Activated naive CD8-positive, alpha-beta T cell treated with anti-CD3 and anti-CD28 coated beads for 36 hours (primary cell): ENCODE measurements around the gene RTCB. TPM values are rescaled to one million over a fixed set of nuclear protein-coding genes. Genes with fewer than 3 reads are reported as not detected.

Source experiments
- DNase-seq: peaks from one replicate; pipeline ENCODE4 v3.0.0; 2021
- H3K27ac Mint-ChIP-seq: one replicate; pipeline ENCODE4 v1.8.0; 2022; ENCODE audit warnings: mild to moderate bottlenecking, moderate library complexity, mixed read lengths
- H3K27me3 Mint-ChIP-seq: one replicate; pipeline ENCODE4 v1.8.0; 2022; ENCODE audit warnings: mild to moderate bottlenecking, mixed read lengths
- H3K36me3 Mint-ChIP-seq: one replicate; pipeline ENCODE4 v1.8.0; 2021; ENCODE audit warnings: mild to moderate bottlenecking, mixed read lengths
- H3K4me1 Mint-ChIP-seq: one replicate; pipeline ENCODE4 v1.8.0; 2021; ENCODE audit warnings: mixed read lengths
- H3K4me3 Mint-ChIP-seq: one replicate; pipeline ENCODE4 v1.8.0; 2022; ENCODE audit warnings: mild to moderate bottlenecking, moderate library complexity, mixed read lengths
- H3K9me3 Mint-ChIP-seq: one replicate; pipeline ENCODE4 v1.8.0; 2022; ENCODE audit warnings: mixed read lengths
- total RNA-seq, 2 experiments: library from RNA; stranded (reverse); gene quantifications; one replicate each; pipeline ENCODE4 v1.2.3, GENCODE V29; 2021

Gene RTCB
- total RNA-seq, 2 experiments from 2014 or later = 102 to 105 TPM

DNA sequence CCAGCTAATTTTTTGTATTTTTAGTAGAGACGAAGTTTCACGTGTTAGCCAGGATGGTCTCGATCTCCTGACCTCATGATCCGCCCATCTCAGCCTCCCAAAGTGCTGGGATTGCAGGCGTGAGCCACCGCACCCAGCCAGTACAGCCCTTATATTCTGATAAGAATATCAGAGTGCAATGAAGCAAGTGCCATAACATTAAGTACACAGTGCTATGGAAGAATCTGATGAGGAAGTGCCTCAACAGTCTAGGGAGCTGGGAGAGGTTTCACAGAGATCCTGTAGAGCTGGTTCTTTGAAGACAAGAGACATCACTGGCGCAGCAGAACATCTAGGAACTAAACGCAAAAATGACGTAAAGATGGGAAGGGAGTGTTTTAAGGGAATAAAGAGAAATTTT, 2.1 kb downstream of the RTCB start:
- Mint-ChIP-seq H3K4me3 (peak overlapping the region; percentile 96), H3K36me3 (peaks cover 38% of the 10 kb centered on the region), H3K27me3 (no peaks in the 10 kb centered on the region), H3K27ac (peak overlapping the region; percentile 35), H3K9me3 (no peaks in the 10 kb centered on the region), H3K4me1 (peaks cover 48% of the 10 kb centered on the region)
- DNase-seq = no peak

DNA sequence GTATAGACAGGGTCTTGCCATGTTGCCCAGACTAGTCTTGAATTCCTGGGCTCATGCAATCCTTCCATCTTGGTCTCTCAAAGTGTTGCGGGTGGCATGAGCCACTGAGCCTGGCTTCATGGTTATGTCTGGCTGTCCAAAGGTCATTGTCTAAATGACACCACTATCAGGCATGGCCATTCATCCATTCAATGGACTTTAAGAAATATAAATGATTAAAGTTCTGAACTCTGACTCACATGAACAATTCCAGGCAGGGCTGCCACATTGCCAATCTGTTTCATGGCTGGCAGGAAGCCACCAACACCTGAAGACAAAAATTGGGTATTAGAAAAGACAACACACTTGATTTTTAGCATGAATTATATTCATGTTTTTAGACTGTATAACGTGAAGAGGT, 4.1 kb downstream of the RTCB start:
- H3K4me3 Mint-ChIP-seq = no peak overlapping the region
- no peak for DNase-seq
- peak overlapping the region; percentile 43 for H3K27ac Mint-ChIP-seq
- H3K4me1 Mint-ChIP-seq = peaks cover 44% of the 10 kb centered on the region
- H3K27me3 Mint-ChIP-seq = no peaks in the 10 kb centered on the region
- H3K36me3 Mint-ChIP-seq = peaks cover 40% of the 10 kb centered on the region
- no peaks in the 10 kb centered on the region for H3K9me3 Mint-ChIP-seq

DNA sequence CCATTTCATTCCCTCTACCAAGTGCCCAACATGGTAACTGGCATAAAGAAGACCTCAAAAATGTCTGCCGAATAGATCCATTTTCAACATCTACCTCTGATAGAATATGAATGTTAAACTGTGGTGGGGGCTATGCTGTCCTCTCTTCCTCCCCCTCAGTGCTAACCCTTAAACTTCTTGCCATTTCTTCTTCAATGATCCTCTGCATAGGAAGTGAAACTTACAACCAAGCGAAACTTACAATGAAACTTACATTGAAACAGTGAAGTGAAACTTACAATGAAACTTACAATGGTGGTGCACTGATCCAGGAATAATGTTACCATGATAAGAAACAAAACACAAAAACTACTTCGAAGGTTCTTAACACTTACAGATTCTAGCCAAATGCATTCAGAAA, 4.7 kb downstream of the RTCB start:
- DNase-seq = no peak
- Mint-ChIP-seq H3K4me1 (peaks cover 37% of the 10 kb centered on the region), H3K9me3 (no peaks in the 10 kb centered on the region), H3K27me3 (no peaks in the 10 kb centered on the region), H3K27ac (peak overlapping the region; percentile 54), H3K36me3 (peaks cover 40% of the 10 kb centered on the region), H3K4me3 (no peak overlapping the region)

DNA sequence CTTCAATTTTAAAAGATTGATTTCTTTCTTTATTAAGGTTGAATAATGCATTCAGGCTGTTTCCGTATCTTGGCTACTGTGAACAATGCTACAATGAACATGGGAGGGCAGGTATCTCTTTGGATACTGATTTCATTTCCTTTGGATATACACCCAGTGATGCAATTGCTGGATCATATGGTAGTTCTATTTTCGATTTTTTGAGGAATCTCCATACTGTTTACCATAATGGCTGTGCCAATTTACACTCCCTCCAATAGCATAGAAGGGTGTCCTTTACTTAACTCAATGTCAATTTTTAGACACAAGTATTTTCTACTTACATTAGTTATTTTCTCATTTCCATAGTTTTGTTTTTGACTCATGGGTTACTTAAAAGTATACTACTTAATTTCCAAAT, 8.0 kb downstream of the RTCB start:
- no peak overlapping the region for H3K27ac Mint-ChIP-seq
- no peaks in the 10 kb centered on the region for H3K27me3 Mint-ChIP-seq
- H3K36me3 Mint-ChIP-seq = peaks cover 38% of the 10 kb centered on the region

DNA sequence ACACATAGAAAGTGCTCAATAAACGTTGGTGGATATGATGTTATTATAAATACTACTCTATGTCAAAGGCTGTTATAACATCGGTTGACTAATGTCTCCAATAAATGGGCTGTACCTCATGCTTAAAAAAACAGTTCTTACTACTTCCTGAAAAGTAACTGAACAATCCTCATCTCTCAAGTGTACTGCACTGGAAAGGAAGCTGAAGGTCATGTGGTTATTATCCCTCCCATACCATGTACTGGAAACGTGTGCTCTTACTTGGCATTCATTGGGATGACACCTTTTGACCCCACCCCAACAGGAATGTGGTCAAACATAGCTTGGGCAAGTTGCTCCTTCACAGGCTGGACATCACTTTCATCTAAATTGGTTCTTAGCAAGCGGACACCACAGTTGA, 10.6 kb downstream of the RTCB start:
- Mint-ChIP-seq H3K36me3 (peaks cover 22% of the 10 kb centered on the region), H3K4me1 (peaks cover 5% of the 10 kb centered on the region), H3K4me3 (no peak overlapping the region), H3K27ac (no peak overlapping the region), H3K9me3 (no peaks in the 10 kb centered on the region), H3K27me3 (no peaks in the 10 kb centered on the region)
- no peak for DNase-seq

More for the DNA sequence above, 8.0 kb downstream of the RTCB start:
- H3K4me3 Mint-ChIP-seq = no peak overlapping the region
- H3K9me3 Mint-ChIP-seq = no peaks in the 10 kb centered on the region
- H3K4me1 Mint-ChIP-seq = peaks cover 22% of the 10 kb centered on the region
- DNase-seq = no peak

DNA sequence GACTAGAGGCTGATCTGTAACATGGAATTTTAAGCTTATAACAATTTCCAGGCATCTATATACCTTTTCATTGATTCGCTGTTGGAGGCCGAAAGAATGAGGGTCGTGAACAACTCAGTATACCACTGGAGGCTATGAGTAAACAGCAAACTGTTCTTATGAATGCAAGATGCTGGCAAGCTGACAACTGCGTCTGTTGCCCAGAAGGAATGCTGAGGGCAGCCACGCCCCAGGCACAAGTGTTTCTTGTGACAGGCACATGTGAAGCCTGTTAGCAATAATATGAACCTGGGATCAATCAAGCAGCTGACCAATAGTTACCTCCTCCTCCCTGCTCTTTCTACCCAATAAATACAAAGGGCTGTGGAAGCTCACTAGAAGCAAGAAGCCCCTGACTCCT, 15.3 kb downstream of the RTCB start:
- Mint-ChIP-seq H3K4me3 (no peak overlapping the region), H3K4me1 (peaks cover 7% of the 10 kb centered on the region), H3K27ac (no peak overlapping the region), H3K9me3 (no peaks in the 10 kb centered on the region), H3K27me3 (no peaks in the 10 kb centered on the region), H3K36me3 (peaks cover 23% of the 10 kb centered on the region)
- DNase-seq = no peak

DNA sequence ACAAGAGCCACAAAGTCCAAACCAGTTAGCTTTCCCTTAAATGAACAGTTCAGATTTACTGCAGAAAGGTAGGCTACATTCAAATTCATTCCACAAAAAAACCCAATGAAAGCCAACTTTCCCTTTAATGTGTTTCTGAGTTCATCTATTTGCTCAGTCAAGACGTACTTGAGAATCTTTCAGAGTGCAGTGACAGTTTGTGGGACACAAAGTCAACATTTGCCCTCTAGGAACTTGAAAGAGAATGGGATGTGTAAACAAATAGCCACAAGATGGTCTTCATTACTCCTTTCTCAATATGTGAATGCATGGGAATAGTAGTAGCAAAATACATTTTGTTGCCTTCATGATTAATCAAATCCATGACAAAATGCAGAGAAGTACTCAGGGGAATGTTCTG, 15.8 kb downstream of the RTCB start:
- H3K27me3 Mint-ChIP-seq = no peaks in the 10 kb centered on the region
- no peak for DNase-seq
- peaks cover 23% of the 10 kb centered on the region for H3K36me3 Mint-ChIP-seq
- no peaks in the 10 kb centered on the region for H3K9me3 Mint-ChIP-seq
- peaks cover 5% of the 10 kb centered on the region for H3K4me1 Mint-ChIP-seq
- no peak overlapping the region for H3K27ac Mint-ChIP-seq
- H3K4me3 Mint-ChIP-seq = no peak overlapping the region

DNA sequence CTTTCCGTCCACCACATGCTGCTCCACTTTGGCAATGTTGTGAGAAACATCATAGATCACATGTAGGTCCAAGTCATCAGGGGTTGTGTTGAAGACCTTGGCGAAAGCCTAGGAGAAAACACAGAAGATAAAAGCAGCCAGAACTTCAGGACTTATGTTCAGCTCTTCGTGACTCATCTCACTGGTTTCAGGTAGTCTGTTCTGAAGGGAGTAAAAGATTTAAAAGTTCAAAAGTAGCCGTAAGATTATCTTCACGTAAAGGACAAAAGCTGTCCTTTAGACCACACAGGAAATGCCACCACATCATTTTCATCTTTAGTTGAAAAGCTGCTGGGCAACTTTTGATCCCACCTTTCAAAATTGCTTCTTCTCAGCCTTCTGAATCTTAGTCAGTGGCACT, 16.9 kb downstream of the RTCB start:
- Mint-ChIP-seq H3K9me3 (no peaks in the 10 kb centered on the region), H3K27ac (peak overlapping the region; percentile 57), H3K4me1 (peaks cover 5% of the 10 kb centered on the region), H3K36me3 (peaks cover 24% of the 10 kb centered on the region), H3K27me3 (no peaks in the 10 kb centered on the region), H3K4me3 (no peak overlapping the region)
- no peak for DNase-seq

DNA sequence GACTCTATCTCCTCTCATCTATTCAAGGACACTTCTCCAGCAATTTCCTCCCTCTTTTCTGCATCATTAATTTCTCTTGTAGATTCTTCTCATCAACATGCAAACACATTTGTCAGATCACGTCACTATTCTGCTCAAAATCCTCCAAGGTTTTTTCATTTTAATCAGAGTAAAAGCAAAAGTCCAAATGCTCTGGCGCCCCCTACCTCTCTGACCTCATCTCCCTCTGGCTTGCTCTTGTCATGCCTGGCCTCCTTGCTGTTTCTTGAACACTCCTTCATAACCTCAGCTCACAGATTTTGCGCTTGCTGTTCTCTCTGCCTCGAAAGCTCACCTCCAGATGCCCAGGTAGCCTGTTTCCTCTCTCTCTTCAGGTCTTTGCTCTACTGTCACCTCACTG, 22.4 kb downstream of the RTCB start:
- no peak for DNase-seq
- H3K36me3 Mint-ChIP-seq = peaks cover 24% of the 10 kb centered on the region
- no peak overlapping the region for H3K4me3 Mint-ChIP-seq
- H3K9me3 Mint-ChIP-seq = no peaks in the 10 kb centered on the region
- no peak overlapping the region for H3K27ac Mint-ChIP-seq
- H3K4me1 Mint-ChIP-seq = no peaks in the 10 kb centered on the region
- H3K27me3 Mint-ChIP-seq = no peaks in the 10 kb centered on the region

DNA sequence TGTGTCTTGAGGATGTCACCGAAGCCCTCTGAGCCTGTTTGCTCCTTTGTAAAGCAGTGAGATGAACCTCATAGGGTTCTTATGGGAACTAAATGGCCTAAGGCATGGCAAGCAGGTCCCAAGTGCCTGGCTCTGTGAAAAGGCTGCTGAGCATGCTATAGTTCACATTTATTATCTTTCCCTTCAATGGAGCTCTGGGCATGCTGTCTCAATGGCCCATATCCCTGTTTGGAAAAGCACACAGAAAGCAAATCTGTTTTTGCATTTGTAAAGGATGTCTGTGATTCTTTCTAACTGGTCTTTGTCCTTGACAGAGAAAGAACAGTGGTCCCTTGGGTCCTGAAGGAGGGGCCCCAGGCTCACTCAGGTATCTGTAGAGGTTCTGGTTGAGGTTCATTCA, 26.4 kb downstream of the RTCB start:
- Mint-ChIP-seq H3K4me3 (no peak overlapping the region), H3K27ac (no peak overlapping the region), H3K4me1 (no peaks in the 10 kb centered on the region), H3K9me3 (no peaks in the 10 kb centered on the region), H3K36me3 (peaks cover 21% of the 10 kb centered on the region), H3K27me3 (no peaks in the 10 kb centered on the region)
- DNase-seq = no peak

DNA sequence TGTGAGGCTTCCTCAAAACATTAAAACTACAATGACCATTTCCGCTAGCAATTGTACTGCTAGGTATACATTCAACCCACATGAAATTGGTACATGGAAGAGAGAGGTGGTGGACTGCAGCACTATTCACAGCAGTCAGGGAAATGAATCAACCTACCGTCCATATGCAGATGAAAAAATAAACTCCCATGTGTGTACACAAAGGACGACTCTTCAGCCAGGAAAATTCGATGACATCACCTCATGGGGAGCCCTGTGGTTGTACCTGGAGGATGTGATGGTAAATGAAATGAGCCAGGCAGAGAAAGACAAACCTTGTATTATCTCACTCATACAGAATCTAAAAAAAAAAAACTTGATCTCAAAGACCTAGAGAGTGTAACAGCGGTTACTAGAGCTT, 31.1 kb downstream of the RTCB start:
- Mint-ChIP-seq H3K36me3 (peaks cover 6% of the 10 kb centered on the region), H3K4me3 (no peak overlapping the region), H3K27ac (no peak overlapping the region), H3K27me3 (no peaks in the 10 kb centered on the region), H3K9me3 (no peaks in the 10 kb centered on the region), H3K4me1 (no peaks in the 10 kb centered on the region)
- DNase-seq = no peak

DNA sequence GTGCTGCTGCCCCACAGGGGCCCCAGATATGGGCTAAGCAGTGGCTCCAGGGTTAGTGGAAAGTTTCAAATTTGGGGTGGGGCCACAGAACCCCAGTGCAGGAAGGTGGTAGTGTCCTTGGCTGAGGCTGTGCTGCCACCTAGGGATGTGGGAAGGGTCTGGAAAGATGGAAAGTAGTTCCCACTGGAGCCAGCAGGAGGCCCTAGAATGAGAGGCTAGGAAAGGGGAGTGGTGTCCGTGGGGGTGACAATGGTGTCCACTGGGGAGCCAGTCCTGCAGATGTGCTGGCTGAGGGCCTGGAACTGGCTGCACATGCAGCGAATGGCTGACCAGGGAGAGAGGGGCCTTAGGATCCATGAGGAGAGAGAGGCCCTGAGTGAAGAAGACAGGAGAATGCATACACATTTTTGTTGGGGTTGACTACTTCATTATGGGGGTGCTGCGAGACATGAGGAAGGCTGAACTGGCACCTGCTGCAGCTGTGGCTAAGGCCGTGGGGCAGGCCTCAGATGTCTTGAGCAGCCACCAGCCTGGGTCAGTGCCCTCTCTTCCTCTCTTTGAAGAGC, 33.3 kb downstream of the RTCB start:
- DNase-seq = peak; percentile 18
- H3K36me3 Mint-ChIP-seq = no peaks in the 10 kb centered on the region

DNA sequence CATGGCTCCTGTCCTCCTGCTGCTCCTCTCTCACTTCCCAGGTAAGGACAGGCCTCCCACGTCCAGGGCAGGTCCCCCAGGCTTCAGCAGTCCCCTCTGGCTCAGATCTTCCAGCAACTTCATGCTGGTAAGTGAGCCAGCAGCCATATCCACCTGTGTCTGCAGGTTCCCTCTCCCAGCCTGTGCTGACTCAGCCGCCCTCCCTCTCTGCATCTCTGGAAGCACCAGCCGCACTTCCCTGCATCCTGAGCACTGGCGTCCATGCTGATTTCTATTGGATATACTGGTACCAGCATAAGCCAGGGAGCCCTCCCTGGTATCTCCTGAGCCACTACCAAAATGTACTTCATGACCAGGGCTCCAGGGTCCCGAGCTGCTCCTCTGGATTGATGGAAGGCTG, 35.4 kb downstream of the RTCB start:
- no peak for DNase-seq
- no peak overlapping the region for H3K4me3 Mint-ChIP-seq
- no peaks in the 10 kb centered on the region for H3K9me3 Mint-ChIP-seq
- H3K27me3 Mint-ChIP-seq = no peaks in the 10 kb centered on the region
- H3K4me1 Mint-ChIP-seq = no peaks in the 10 kb centered on the region
- H3K36me3 Mint-ChIP-seq = no peaks in the 10 kb centered on the region
- no peak overlapping the region for H3K27ac Mint-ChIP-seq

More for the DNA sequence above, 33.3 kb downstream of the RTCB start:
- Mint-ChIP-seq H3K27ac (no peak overlapping the region), H3K9me3 (no peaks in the 10 kb centered on the region), H3K4me1 (no peaks in the 10 kb centered on the region), H3K27me3 (no peaks in the 10 kb centered on the region), H3K4me3 (no peak overlapping the region)

DNA sequence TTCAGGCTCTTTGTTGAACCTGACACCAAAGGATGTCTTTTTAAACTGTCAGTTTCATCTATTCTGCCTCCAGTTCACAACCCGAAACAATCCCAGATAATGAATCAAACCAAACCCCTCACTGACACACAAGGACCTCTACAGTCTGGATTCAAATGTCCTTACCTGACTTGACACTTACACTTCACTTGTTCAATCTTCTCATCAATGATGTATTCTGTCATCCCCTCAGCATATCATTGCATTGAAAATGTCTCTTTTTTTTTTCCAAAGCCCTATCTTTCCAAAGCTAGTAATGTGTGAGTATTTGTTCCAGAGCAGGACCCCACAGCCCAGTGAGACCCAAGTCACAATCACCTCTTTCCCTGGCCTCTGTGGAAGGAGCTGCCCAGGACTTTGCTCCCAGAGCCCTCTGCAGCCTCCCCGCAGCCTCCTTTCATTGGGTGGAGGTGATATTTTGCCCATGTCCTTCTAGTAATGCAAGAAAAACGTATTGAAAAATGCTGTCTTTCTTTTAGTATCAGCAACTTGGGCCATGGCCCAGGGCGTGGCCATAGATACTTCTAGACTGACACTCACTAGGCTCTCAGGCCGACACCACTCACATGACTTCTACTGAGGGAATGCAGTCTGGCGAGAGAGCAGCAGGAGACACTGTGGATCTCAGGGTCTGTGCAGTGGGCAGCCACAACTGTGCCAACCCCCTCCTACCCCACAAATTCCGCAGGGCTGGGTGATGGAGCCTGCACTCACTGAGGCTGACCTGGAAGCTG, 36.2 kb downstream of the RTCB start:
- Mint-ChIP-seq H3K27ac (no peak overlapping the region), H3K4me1 (no peaks in the 10 kb centered on the region), H3K9me3 (no peaks in the 10 kb centered on the region), H3K36me3 (no peaks in the 10 kb centered on the region), H3K4me3 (no peak overlapping the region), H3K27me3 (no peaks in the 10 kb centered on the region)
- no peak for DNase-seq

DNA sequence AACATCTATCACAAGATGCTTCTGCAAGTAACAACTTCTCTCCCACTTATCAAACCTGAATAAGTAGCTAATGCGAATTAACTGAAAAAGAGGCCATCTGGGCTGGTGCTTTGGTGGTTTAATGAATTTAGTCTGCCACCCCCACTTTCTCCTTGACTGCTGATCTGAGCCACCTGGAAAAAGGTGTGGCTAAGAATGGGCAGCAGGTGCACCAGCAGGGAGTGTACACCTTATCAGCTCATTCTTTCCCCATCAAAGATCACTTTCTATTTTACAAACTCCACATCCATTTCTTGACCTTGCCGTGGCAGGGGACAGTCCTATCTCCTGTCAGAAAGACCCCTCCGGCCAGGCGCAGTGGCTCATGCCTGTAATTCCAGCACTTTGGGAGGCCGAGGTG, 47.8 kb downstream of the RTCB start:
- H3K4me3 Mint-ChIP-seq = no peak overlapping the region
- no peaks in the 10 kb centered on the region for H3K9me3 Mint-ChIP-seq
- H3K36me3 Mint-ChIP-seq = no peaks in the 10 kb centered on the region

DNA sequence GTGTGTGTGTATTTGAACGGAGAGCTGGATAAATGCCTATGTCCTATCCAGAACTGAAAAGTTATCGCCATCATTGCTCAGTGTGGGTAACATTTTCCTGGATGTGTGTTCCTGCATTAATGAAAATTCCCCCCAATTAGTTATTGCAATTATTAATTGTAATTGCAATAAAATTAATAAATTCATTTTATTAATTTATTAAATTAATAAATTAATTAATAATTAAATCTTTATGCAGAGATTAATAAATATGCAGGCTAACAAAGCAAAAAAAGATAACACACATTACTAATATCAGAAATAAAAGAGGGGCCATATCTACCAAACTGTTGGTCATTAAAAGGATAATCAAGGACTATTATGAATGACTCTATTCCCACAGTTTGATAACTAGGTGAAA, 50.8 kb downstream of the RTCB start:
- H3K27ac Mint-ChIP-seq = no peak overlapping the region
- H3K4me1 Mint-ChIP-seq = no peaks in the 10 kb centered on the region
- no peaks in the 10 kb centered on the region for H3K36me3 Mint-ChIP-seq
- no peaks in the 10 kb centered on the region for H3K27me3 Mint-ChIP-seq
- H3K9me3 Mint-ChIP-seq = no peaks in the 10 kb centered on the region
- DNase-seq = no peak
- H3K4me3 Mint-ChIP-seq = no peak overlapping the region

More for the DNA sequence above, 47.8 kb downstream of the RTCB start:
- H3K4me1 Mint-ChIP-seq = no peaks in the 10 kb centered on the region
- no peaks in the 10 kb centered on the region for H3K27me3 Mint-ChIP-seq
- no peak overlapping the region for H3K27ac Mint-ChIP-seq
- no peak for DNase-seq
